MCF 10A (cell line): ENCODE results near the gene PTGER4. TPM values are rescaled to one million over a fixed set of nuclear protein-coding genes. Genes with fewer than 3 reads are reported as not detected.

Source experiments
- total RNA-seq: library from RNA; stranded (reverse); gene quantifications from 2 replicates; pipeline ENCODE4 v1.2.3, GENCODE V29; 2022

The PTGER4 gene
- total RNA-seq, 1 experiment from 2014 or later: 2.5 TPM

Other genes starting within 250 kb of the PTGER4 start
- gene TTC33, start 76.0 kb downstream of the PTGER4 start, total RNA-seq: 13.3 and 13.7 TPM in 2 replicates
- 58.1 and 62.7 TPM in 2 replicates for gene PRKAA1, start 118.5 kb downstream of the PTGER4 start, total RNA-seq
- 2,063 and 2,180 TPM in 2 replicates for gene RPL37, start 155.3 kb downstream of the PTGER4 start, total RNA-seq
- 5.6 and 6.6 TPM in 2 replicates for gene CARD6, start 161.5 kb downstream of the PTGER4 start, total RNA-seq
- gene C7, start 229.6 kb downstream of the PTGER4 start, total RNA-seq: not detected in 2 replicates